ENCODE results near the gene NELFB.

The NELFB gene

GRCh38 chr9:137310189-137311052 lies 55.3 kb downstream of the NELFB start:
- no peak for TF ChIP-seq CTCF (IDR thresholded peaks at IDR 0.05)

- no peak for TF ChIP-seq CTCF (IDR thresholded peaks at IDR 0.05)
These were observed 56.3 kb downstream of the NELFB start for GRCh38 chr9:137311171-137311985.

- no peak for TF ChIP-seq CTCF (IDR thresholded peaks at IDR 0.05)
These were observed 57.1 kb downstream of the NELFB start for GRCh38 chr9:137311986-137312851.

GRCh38 chr9:137312852-137313325 lies 57.8 kb downstream of the NELFB start:
- TF ChIP-seq CTCF (IDR thresholded peaks at IDR 0.05) = no peak

GRCh38 chr9:137313326-137313936 lies 58.3 kb downstream of the NELFB start:
- TF ChIP-seq CTCF (IDR thresholded peaks at IDR 0.05) = no peak

- no peak for TF ChIP-seq CTCF (IDR thresholded peaks at IDR 0.05)
These were observed 58.9 kb downstream of the NELFB start for GRCh38 chr9:137313956-137314560.
